Vagina (tissue), 2 donors: ENCODE results near the gene TMEM176A.

Experiments
- CTCF ChIP-seq, 3 experiments: fragments of 450-650 bp in 2 of 3; fragments of 200-600 bp in 1 of 3; sonication (generic) in 1 of 3; IDR thresholded peaks; one replicate each; pipeline ENCODE4 v1.5.1; 2017 to 2019; ENCODE audit warnings: antibody characterized with exemption in 3 of 3, mild to moderate bottlenecking in 2 of 3, moderate library complexity in 2 of 3
- POLR2A ChIP-seq, 2 donors: fragments of 450-650 bp; IDR thresholded peaks; one replicate each; pipeline ENCODE4 v1.6.1; 2017; ENCODE audit warnings: antibody characterized with exemption in 2 of 2, mild to moderate bottlenecking in 2 of 2, moderate library complexity in 2 of 2
- POLR2AphosphoS5 ChIP-seq, 2 donors: sonication (generic); formaldehyde crosslinking; IDR thresholded peaks; one replicate each; pipeline ENCODE4 v1.9.0; 2017; ENCODE audit warnings: antibody characterized with exemption in 2 of 2, mild to moderate bottlenecking in 2 of 2, low read depth in 1 of 2; ENCODE audit not compliant: insufficient read depth in 1 of 2

DNA sequence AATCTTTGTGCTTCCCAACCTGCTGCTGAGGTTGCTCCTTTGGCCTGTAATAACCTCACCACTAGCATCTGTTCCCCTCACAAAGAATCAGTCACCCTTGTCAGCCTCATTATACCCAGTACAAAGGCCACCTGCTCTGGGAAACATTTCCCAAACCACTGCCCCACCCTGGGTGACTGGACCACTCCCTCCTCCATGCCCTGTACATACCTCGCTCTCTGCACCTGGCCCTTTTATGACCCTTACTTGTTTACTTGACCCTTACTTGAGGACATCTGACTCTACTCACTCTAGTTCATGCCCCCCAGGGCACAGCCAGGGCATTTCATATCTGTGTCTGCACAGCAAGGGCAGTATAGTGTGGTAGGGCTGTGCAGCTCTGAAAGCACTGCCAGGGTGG lies 30.4 kb downstream of the TMEM176A start:
- no peak for TF ChIP-seq CTCF (IDR thresholded peaks at IDR 0.05)
- no peak for TF ChIP-seq POLR2A (IDR thresholded peaks at IDR 0.05)
- TF ChIP-seq POLR2AphosphoS5 (IDR thresholded peaks at IDR 0.05; ENCODE audit: insufficient read depth in 1 of 2, low read depth in 1 of 2), result no peak
